NT2/D1 (cell line): ENCODE results near the gene SDS.

Experiments used
- YY1 ChIP-seq: IDR thresholded peaks from 2 replicates; pipeline ENCODE4 v1.6.1; 2011; ENCODE audit not compliant: insufficient read length, insufficient read depth
- ZNF274 ChIP-seq: IDR thresholded peaks from 2 replicates; pipeline ENCODE4 v1.6.1; 2011; ENCODE audit warnings: mild to moderate bottlenecking, low read depth, low read length

- TF ChIP-seq ZNF274, result no peak
- no peak for TF ChIP-seq YY1
Observed at GRCh38 chr12:113428482-113428881, 24.8 kb upstream of the SDS start.
